Renal pelvis (tissue), 4 donors: Measurements from ENCODE around the gene MALSU1. TPM values are rescaled to one million over a fixed set of nuclear protein-coding genes. Genes with fewer than 3 reads are reported as not detected.

ENCODE experiments used
- DNase-seq: peaks from one replicate; pipeline ENCODE4 v3.0.0-alpha.2; 2013
- polyA plus RNA-seq, 3 donors: library from polyadenylated mRNA; unstranded; fragments of 120-200 nt; gene quantifications; one replicate each; pipeline ENCODE4 v1.2.1, GENCODE V29; 2013; ENCODE audit not compliant: insufficient read length in 3 of 3

MALSU1 gene
- polyA plus RNA-seq, 3 donors = 50.3 to 54.7 (median 54.4) TPM

DNA sequence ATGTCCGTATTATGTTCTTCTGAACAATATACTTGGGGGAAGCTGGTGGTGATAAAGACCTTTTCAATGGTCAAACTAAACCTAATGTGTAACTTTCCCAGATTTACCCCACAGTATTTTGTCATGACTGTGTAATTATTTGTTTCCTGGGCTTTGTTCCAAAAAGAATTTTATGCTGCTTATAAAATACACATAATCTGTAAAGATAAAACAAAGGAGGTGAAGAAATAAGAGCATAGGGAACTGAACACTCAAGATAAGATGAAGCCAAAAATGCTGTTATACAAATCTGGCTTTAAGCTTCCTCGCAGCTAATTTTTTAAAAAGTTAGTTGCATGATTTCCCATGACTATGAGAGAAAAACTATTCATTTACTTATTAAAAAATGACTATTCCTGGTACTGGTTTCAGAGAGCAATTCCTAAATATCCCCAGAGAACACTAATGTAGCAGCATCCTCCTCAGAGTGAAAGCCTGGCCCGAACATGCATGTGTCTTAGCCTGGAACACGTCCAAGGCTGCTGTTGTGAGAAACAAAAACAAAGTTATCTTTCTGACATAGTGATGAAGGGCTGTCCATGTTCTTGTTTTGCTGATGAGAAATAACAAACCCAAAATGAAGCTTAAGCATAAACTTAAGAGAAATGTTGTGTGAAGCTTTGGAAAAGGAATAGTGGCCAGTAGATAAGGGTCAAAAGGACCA, 33.9 kb downstream of the MALSU1 start:
- no peak for DNase-seq

- no peak for DNase-seq
These were observed 34.6 kb downstream of the MALSU1 start for GRCh38 chr7:23333671-23334246.

- DNase-seq = no peak
These were observed 35.4 kb downstream of the MALSU1 start for GRCh38 chr7:23334482-23335056.

DNA sequence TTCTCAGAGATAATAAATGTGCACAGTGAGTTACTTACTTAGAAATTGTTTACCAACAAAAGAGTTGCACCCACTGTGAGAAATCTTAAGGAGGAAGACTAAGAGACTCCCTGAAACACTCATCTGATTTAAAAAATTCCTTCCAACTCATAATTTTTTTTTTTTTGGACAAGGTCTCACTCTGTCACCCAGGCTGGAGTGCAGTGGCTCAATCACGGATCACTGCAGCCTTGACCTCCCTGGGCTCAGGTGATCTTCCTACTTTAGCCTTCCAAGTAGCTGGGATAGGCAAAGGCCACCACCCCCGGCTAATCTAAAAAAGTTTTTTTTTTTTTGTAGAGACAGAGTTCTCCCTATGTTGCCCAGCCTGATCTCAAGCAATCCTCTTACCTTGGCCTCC, 36.0 kb downstream of the MALSU1 start:
- DNase-seq = no peak

- DNase-seq = no peak
These were observed 36.5 kb downstream of the MALSU1 start for GRCh38 chr7:23335621-23336020.

- no peak for DNase-seq
These were observed 36.9 kb downstream of the MALSU1 start for GRCh38 chr7:23336086-23336485.

GRCh38 chr7:23336799-23337283, 37.7 kb downstream of the MALSU1 start:
- DNase-seq = no peak

DNA sequence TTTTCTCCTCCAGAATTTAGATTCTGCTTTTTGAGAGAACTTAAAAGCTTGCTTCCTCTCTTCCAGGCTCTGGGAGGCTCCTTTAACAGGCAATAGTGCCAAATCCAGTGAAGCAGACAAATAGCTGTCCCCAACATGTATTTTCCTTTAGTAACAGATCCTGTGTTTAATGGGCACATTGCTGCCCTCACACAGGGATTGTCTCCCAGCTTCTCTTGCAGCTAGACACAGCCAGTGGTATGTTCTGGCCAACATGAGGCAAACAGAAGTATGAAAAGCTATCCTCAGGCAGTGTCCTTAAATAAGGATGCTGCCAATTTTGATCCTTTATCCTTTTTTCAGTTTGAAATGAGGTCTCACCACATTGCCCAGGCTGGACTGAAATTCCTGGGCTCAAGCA, 38.2 kb downstream of the MALSU1 start:
- no peak for DNase-seq

GRCh38 chr7:23338439-23338838, 39.3 kb downstream of the MALSU1 start:
- no peak for DNase-seq

GRCh38 chr7:23338863-23339262, 39.7 kb downstream of the MALSU1 start:
- no peak for DNase-seq

GRCh38 chr7:23341846-23342598, 42.9 kb downstream of the MALSU1 start:
- DNase-seq = no peak

- no peak for DNase-seq
These were observed 44.0 kb downstream of the MALSU1 start for GRCh38 chr7:23343102-23343501.

DNA sequence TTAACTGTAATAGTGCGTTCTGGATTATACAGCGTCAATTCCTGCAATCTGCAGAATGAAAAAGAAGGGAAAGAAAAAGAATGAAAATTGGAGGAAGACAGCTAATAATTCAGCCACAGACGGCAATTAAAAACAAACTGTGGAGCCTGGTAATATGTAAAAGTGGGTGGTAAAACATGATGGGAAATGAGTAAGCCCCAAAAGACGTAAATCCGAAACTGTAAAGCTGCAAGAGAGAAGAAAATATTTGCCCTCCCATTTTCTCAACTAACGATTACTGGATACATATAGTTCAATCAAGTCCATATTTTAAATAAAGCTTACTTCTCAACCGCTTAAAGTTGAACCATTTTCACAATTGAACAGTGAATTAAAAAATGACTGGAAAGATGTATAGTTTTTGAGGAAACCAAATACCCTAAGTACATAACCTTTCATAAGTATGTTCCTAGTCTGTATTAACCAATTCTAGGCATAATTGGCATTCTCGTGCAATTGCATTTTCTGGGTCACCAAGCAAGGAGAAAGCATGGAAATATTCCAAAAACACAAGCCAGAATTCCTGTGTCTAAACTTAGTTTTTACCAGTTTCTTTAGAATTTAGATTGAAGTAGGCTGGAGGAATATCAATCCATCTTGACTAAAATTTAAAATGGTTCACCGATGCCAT, 44.8 kb downstream of the MALSU1 start:
- DNase-seq = no peak

- DNase-seq = no peak
These were observed 46.5 kb downstream of the MALSU1 start for GRCh38 chr7:23345601-23346000.

DNA sequence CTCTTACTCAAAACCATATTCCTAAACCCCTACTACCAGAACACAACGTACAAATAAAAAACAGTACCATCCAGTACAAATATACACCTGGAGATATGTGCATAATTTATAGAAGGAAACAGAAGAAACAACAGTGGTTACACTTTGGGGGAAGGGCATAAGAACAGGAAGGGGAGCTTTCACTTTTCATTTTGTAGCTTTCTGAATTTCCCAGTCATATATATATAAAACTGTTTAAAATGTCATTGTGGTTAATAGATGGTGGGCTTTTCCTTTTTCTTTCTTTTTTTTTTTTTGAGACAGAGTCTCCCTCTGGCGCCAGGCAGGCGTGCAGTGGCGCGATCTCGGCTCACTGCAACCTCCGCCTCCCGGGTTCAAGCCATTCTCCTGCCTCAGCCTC, 47.2 kb downstream of the MALSU1 start:
- no peak for DNase-seq

- no peak for DNase-seq
These were observed 48.0 kb downstream of the MALSU1 start for GRCh38 chr7:23347033-23347681.

GRCh38 chr7:23347682-23348180, 48.6 kb downstream of the MALSU1 start:
- no peak for DNase-seq

DNA sequence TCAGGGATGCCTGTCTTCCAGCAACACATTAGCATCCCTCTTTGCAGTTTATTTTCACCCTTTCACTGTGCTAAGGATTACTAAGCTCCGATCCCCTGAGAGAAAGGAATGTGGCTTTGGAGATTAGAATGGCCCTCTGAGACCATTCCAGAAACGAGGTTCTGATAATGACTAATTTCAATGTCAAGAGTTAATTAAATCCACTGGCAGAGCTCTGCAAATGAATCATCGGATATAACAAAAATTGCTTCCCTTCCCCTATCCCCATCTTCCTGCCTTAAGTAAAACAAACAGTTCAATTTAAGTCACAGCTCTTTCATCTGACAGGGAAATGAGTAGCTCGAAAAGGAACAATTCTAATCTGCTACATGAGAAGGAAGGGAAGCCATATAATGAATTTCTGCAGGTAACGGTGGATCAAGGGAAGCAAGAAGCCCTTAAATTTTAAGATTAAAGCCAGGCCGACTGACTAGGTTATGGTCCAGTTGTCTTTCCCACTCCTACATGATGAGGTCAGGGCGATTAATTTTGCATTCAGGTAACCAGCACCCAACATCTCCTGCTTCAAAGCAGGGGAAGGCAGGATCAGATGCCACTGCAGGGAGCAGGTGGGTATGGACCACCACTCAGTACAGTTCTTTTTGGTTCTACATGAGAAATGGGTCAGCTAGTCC, 50.5 kb downstream of the MALSU1 start:
- DNase-seq = no peak

GRCh38 chr7:23350466-23350865, 51.3 kb downstream of the MALSU1 start:
- no peak for DNase-seq

GRCh38 chr7:23353172-23353571, 54.0 kb downstream of the MALSU1 start:
- DNase-seq = no peak

DNA sequence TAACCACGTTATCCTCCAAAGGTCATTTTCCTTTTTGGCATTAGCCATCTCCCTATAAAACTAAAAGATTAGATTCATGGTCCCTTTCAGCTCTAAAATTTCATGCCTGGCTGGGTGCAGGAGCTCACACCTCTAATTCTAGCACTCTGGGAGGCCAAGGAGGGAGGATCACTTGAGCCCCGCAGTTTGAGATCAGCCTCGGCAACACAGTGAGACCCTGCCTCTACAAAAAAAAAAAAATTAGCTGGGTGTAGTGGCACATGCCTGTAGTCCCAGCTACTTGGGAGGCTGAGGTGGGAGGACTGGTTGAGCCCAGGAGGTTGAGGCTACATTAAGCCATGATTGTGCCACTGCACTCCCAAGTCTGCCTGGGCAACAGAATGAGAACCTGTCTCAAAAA, 57.0 kb downstream of the MALSU1 start:
- DNase-seq = no peak
